Hair follicular keratinocyte (primary cell): ENCODE results near the gene SOX11. TPM values are rescaled to one million over a fixed set of nuclear protein-coding genes. Genes with fewer than 3 reads are reported as not detected.

Experiments used
- total RNA-seq: library from RNA; depleted of rRNA; stranded (reverse); fragments of >200 nt; gene quantifications from 2 replicates; pipeline ENCODE4 v1.2.3, GENCODE V29; 2015

Gene SOX11
- 0.08 TPM in 1 of 2 replicates, not detected in the other for total RNA-seq

GRCh38 chr2:5691985-5692529 is at the start of gene SOX11:
SOX11 (plus strand) TSS chr2:5692384; CDS start chr2:5692722, 338 bp downstream.

